GM12892 (cell line): ENCODE data around the gene RIOK3. TPM values are rescaled to one million over a fixed set of nuclear protein-coding genes. Genes with fewer than 3 reads are reported as not detected.

Experiments
- DNase-seq: peaks from one replicate; pipeline ENCODE4 v3.0.0; 2011; ENCODE audit not compliant: insufficient read length
- FAIRE-seq: peaks from 2 replicates; lab custom pipeline; 2011; peaks lifted over from hg19 to GRCh38; lab: Jason Lieb, UNC
- POLR2A ChIP-seq: IDR thresholded peaks from 2 replicates; pipeline ENCODE4 v1.6.1; 2011; ENCODE audit warnings: low read depth, low read length, control low read depth
- POLR2AphosphoS5 ChIP-seq: IDR thresholded peaks from 2 replicates; pipeline ENCODE4 v1.6.1; 2011; ENCODE audit warnings: low read depth, low read length, control low read depth
- TAF1 ChIP-seq: IDR thresholded peaks from 2 replicates; pipeline ENCODE4 v1.6.1; 2011; ENCODE audit warnings: low read depth, mild to moderate bottlenecking, control low read depth, low read length, borderline replicate concordance
- polyA plus RNA-seq: library from polyadenylated mRNA; unstranded; fragments of >200 nt; gene quantifications from one replicate; pipeline ENCODE4 v1.2.1, GENCODE V29; 2012; ENCODE audit warnings: missing spikeins, inconsistent platforms; ENCODE audit not compliant: missing spikeins

The RIOK3 gene, protein sequence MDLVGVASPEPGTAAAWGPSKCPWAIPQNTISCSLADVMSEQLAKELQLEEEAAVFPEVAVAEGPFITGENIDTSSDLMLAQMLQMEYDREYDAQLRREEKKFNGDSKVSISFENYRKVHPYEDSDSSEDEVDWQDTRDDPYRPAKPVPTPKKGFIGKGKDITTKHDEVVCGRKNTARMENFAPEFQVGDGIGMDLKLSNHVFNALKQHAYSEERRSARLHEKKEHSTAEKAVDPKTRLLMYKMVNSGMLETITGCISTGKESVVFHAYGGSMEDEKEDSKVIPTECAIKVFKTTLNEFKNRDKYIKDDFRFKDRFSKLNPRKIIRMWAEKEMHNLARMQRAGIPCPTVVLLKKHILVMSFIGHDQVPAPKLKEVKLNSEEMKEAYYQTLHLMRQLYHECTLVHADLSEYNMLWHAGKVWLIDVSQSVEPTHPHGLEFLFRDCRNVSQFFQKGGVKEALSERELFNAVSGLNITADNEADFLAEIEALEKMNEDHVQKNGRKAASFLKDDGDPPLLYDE
- 65.7 TPM for polyA plus RNA-seq

DNA sequence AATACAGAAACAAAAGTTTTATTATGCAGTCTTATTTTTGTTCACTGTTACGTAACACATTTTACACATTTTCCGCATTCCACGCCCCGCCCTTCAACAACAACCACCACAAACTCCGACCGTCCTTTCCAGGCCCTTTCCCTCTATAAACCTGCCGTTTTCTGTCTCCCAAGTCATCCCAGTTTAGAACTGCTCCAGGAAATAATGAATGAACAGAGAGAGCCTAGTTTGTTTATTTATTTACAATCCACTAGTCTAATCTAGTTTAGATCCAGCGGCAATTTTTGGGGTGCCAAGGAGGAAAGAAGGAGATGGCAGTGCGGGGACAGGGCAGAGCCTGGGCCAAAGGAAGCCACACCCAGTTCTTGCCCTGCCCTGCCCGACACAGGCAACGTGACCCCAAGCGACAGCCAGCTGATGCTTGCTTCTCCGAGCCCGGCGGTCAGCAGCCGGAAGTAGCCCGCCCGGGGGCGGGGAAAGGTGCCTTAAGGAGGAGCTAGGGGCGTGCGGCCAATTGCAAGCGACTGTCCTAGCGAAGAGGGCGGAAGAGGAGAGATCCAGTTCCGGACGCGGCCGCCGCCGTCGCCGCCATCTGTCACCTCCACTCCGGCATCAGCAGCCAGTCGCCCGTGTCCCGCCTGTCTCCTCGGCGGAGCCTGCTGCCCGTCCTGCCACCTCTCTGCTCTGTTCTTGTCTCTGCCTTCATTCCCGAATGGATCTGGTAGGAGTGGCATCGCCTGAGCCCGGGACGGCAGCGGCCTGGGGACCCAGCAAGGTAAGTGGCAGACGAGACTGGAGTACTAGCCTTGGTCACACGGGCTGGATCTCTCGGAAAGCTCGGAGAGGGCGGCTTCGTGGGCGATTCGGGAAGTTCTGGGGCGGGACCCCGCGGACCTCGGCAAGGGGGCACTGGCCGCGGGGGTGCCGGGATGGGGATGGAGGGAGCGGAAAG lies at the start of gene RIOK3:
Gene RIOK3, plus strand, starts transcription at position 560 of the 952 bp plus-strand sequence. Its CDS starts 153 bp downstream, at position 713.
- peak; percentile 96 for FAIRE-seq

GRCh38 chr18:23403310-23403709 lies 49.8 kb upstream of the RIOK3 start:
- TF ChIP-seq POLR2AphosphoS5, result no peak
- TF ChIP-seq TAF1, result no peak
- TF ChIP-seq POLR2A, result no peak
- no peak for FAIRE-seq

More for the DNA sequence above, at the start of gene RIOK3:
- TF ChIP-seq POLR2A (peak; percentile 92), POLR2AphosphoS5 (peak; percentile 92), TAF1 (peak; percentile 19; the same call in 1 of the 2 replicates)
- peak; percentile 87 for DNase-seq

GRCh38 chr18:23405636-23406035 lies 47.5 kb upstream of the RIOK3 start:
- no peak for DNase-seq
- FAIRE-seq, result no peak

More at GRCh38 chr18:23403310-23403709, 49.8 kb upstream of the RIOK3 start:
- no peak for DNase-seq

GRCh38 chr18:23406271-23406787 lies 46.8 kb upstream of the RIOK3 start:
- no peak for TF ChIP-seq POLR2A
- no peak for TF ChIP-seq TAF1
- TF ChIP-seq POLR2AphosphoS5, result no peak
- DNase-seq (no peak), FAIRE-seq (no peak)

More at GRCh38 chr18:23405636-23406035, 47.5 kb upstream of the RIOK3 start:
- TF ChIP-seq TAF1 (no peak), POLR2A (no peak), POLR2AphosphoS5 (no peak)

GRCh38 chr18:23412351-23412964 lies 40.6 kb upstream of the RIOK3 start:
- FAIRE-seq (no peak), DNase-seq (no peak)
- no peak for TF ChIP-seq TAF1
- TF ChIP-seq POLR2AphosphoS5, result no peak
- TF ChIP-seq POLR2A, result no peak

- TF ChIP-seq POLR2AphosphoS5 (no peak), POLR2A (no peak), TAF1 (no peak)
- no peak for DNase-seq
- no peak for FAIRE-seq
These were observed 37.6 kb upstream of the RIOK3 start for GRCh38 chr18:23415515-23415914.

DNA sequence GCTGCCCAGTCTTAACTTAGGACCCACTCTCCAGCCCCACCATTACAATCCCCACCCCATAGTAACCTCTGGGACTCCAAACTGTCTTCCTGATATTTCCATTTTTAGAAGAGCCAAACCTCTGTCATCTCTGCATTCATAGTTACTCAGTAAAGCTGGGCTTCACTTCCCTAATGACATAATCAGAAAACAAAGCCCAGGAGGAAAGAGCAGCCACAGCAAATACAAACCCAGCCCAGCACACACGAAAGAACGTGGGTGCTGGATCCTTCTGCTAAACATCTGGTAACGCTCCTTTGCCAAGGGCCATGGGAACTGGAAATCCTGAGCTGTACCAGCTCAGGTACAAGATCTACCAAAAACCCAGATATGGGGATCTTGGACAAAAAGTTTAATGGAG lies 36.8 kb upstream of the RIOK3 start:
- TF ChIP-seq POLR2AphosphoS5 (no peak), POLR2A (no peak), TAF1 (no peak)
- no peak for DNase-seq
- no peak for FAIRE-seq

- DNase-seq (no peak), FAIRE-seq (no peak)
- TF ChIP-seq POLR2A (no peak), POLR2AphosphoS5 (no peak), TAF1 (no peak)
These were observed 31.8 kb upstream of the RIOK3 start for GRCh38 chr18:23421277-23421676.

DNA sequence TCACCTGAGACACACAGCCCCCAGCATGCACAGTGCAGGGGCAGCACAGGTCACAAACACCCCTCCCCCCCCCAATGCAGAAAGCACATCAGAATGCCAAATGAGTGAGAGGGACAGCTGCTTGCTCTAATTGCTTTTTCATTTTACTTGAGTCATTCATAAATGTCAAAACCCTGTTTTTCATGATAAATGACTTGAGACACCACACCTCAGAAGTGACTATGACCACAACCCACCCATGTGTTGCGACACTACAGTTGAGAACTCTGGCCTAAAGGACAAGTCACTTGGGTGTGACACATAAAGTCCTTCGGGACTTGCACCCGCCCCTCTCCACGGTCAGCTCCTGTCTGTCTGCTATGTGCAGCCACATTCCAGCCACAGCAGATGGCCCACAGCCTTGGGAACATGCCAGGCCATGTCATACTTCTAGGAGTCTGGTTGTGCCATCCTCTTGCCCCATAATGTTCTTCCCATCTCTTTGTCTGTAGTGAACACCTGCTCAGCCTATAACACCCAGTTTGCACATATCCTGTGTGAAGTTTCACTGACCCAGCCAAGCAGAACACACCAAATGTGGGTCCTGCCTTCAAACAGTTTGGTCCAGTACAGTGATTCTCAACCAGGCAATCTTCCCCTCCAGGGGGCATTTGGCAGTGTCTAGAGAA lies 30.2 kb upstream of the RIOK3 start:
- no peak for TF ChIP-seq POLR2AphosphoS5
- TF ChIP-seq POLR2A, result no peak
- no peak for TF ChIP-seq TAF1
- FAIRE-seq (peak; percentile 96), DNase-seq (peak; percentile 32)

GRCh38 chr18:23424616-23425015 lies 28.5 kb upstream of the RIOK3 start:
- no peak for TF ChIP-seq POLR2A
- TF ChIP-seq TAF1, result no peak
- TF ChIP-seq POLR2AphosphoS5, result no peak
- FAIRE-seq (no peak), DNase-seq (no peak)
